ENCODE measurements around the gene THOC1. TPM values are rescaled to one million over a fixed set of nuclear protein-coding genes. Genes with fewer than 3 reads are reported as not detected.

The THOC1 gene
- total RNA-seq, 1 experiment from 2014 or later = 74.5 TPM

DNA sequence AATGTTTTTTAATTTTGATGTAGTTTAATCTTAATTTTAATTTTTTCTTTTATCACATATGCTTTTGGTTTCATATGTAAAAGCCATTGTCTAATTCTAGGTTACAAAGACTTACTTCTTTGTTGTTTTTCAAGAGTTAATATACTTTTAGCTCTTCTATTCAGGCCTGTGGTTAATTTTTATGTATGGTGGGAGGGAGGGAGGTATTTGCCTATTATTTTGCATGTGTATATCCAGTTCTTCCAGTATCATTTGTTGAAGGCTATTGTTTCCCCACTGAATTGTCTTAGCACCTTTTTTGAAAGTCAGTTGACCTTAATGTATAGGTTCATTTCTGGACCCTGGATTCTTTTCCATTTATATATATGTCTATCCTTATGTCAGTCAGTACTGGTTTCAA is 86.1 kb downstream of the THOC1 start:
- no peak overlapping the region for H3T11ph ChIP-seq (ENCODE audit: low read length)
- Mint-ChIP-seq H3K27ac (no peak overlapping the region), H3K9me3 (no peaks in the 10 kb centered on the region), H3K4me3 (no peak overlapping the region), H3K4me1 (no peaks in the 10 kb centered on the region), H3K27me3 (ENCODE audit: low read depth) (no peaks in the 10 kb centered on the region), H3K36me3 (ENCODE audit: insufficient read depth in 1 of 3, low read depth in 3 of 3) (peaks cover 5 to 41% (median 33%) of the 10 kb centered on the region in 3 experiments; a peak in 6 of 7 replicates)
- DNase-seq = no peak
- H4K20me1 ChIP-seq (ENCODE audit: control insufficient read depth, insufficient read depth, insufficient read length) = no peaks in the 10 kb centered on the region
- H3K79me2 ChIP-seq (ENCODE audit: insufficient read depth, low read length) = no peaks in the 10 kb centered on the region
- H2BK5ac ChIP-seq (ENCODE audit: insufficient read length, low read length) = no peak overlapping the region
- H2BK20ac ChIP-seq (ENCODE audit: low read depth, low read length, poor library complexity, severe bottlenecking) = no peak overlapping the region
- H2AFZ ChIP-seq (ENCODE audit: low read length) = no peak overlapping the region
- no peak overlapping the region for H4K8ac ChIP-seq (replicated peaks; ENCODE audit: insufficient read length, low read depth, low read length)
- no peak overlapping the region for H2AK5ac ChIP-seq (ENCODE audit: insufficient read length, low read length)
- H4K5ac ChIP-seq (ENCODE audit: insufficient read length, low read depth, low read length) = no peak overlapping the region
- H3K18ac ChIP-seq (ENCODE audit: insufficient read length, low read depth, low read length) = no peak overlapping the region
- no peak overlapping the region for H2BK15ac ChIP-seq (ENCODE audit: low read depth, low read length)
- no peak for TF ChIP-seq CTCF (conservative IDR thresholded peaks at IDR 0.05)
- H2BK120ac ChIP-seq (ENCODE audit: low read depth, low read length, poor library complexity, severe bottlenecking) = no peak overlapping the region
- H3K56ac ChIP-seq (ENCODE audit: insufficient read length, low read depth, low read length) = no peak overlapping the region
- no peak overlapping the region for H3K4ac ChIP-seq (ENCODE audit: low read depth, low read length)
- H4K91ac ChIP-seq (ENCODE audit: insufficient read length, low read depth, low read length) = no peak overlapping the region
- H3K9ac ChIP-seq (ENCODE audit: extremely low read depth, insufficient read length, low read length) = no peak overlapping the region
- no peak overlapping the region for H3K27ac ChIP-seq (ENCODE audit: insufficient read length, low read depth, low read length)
- no peaks in the 10 kb centered on the region for H3K27me3 ChIP-seq (ENCODE audit: insufficient read depth, low read length)
- H3K9me3 ChIP-seq (ENCODE audit: control insufficient read depth, low read depth, low read length) = no peaks in the 10 kb centered on the region
- H2BK12ac ChIP-seq (ENCODE audit: insufficient read length, low read depth, low read length) = no peak overlapping the region
- H3K79me1 ChIP-seq (ENCODE audit: insufficient read depth, low read depth, low read length, poor library complexity, severe bottlenecking) = no peaks in the 10 kb centered on the region
- H3K14ac ChIP-seq (ENCODE audit: insufficient read depth, low read length) = no peak overlapping the region
- H3K23me2 ChIP-seq (ENCODE audit: insufficient read length, low read depth, low read length, poor library complexity, severe bottlenecking) = no peaks in the 10 kb centered on the region
- H3K23ac ChIP-seq (ENCODE audit: insufficient read length, low read depth, low read length) = no peak overlapping the region
- no peak overlapping the region for H3K4me2 ChIP-seq (ENCODE audit: insufficient read depth, insufficient read length, low read length)
- H3K4me1 ChIP-seq (ENCODE audit: insufficient read depth, low read length) = no peaks in the 10 kb centered on the region

All from H9 (cell line).